DOHH2 (cell line): ENCODE data around the gene ZNF629.

Source experiments
- CTCF ChIP-seq: fragments of 200-600 bp; sonication (generic); IDR thresholded peaks from one replicate; pipeline ENCODE4 v1.5.1; 2014; ENCODE audit warnings: antibody characterized with exemption, mild to moderate bottlenecking, low read depth, low read length; ENCODE audit not compliant: poor library complexity, severe bottlenecking
- EZH2phosphoT487 ChIP-seq: fragments of 200-600 bp; sonication (generic); IDR thresholded peaks from 2 replicates; pipeline ENCODE4 v1.6.1; 2017; ENCODE audit warnings: borderline replicate concordance, mild to moderate bottlenecking, antibody characterized with exemption, low read length, moderate library complexity, mixed read lengths

DNA sequence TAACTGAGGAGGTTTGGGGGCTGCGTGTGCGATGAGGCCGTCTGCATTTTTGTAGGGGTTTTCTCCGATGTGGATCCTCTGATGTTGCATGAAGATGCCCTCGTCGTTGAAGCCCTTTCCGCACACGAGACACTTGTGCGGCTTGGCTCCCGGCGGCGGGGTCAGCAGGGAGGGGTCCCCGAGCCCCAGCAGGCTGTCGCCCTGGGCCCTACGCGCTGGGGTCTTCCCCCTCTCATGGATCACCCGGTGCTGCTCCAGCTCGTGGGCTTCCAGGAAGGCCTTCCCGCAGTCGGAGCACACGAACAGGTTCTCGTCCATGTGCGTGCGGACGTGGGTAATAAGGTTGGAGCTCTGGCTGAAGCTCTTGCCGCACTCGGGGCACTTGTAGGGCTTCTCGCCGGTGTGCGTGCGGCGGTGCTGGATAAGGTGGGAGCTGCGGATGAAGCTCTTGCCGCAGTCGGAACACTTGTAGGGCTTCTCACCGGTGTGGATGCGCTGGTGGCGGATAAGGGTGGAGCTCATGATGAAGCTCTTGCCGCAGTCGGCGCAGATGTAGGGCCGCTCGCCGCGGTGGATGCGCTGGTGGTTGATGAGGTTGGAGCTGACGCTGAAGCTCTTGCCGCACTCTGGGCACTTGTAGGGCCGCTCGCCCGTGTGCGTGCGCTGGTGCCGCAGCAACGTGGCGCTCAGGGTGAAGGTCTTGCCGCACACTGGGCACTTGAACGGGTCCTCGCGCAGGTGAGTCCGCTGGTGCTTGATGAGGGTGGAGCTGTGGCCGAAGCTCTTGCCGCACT lies 4.3 kb downstream of the ZNF629 start:
- no peak for TF ChIP-seq CTCF
- TF ChIP-seq EZH2phosphoT487 = no peak
